Lung (tissue), 12 donors: Measurements from ENCODE around the gene PROM1. TPM values are rescaled to one million over a fixed set of nuclear protein-coding genes. Genes with fewer than 3 reads are reported as not detected.
A peak's percentile ranks its signal among the peaks of the same experiment; 100 is the strongest.

ENCODE experiments used
- ATAC-seq: fragments of 200-7000 bp; cut with Tn5 transposase; one replicate; pipeline ENCODE4 v1.9.1; 2020; ENCODE audit warnings: moderate number of reproducible peaks; ENCODE audit not compliant: insufficient read depth, low FRiP score
- DNase-seq, 3 donors: peaks; one replicate each; pipeline ENCODE4 v3.0.0-alpha.2; 2013 to 2017
- H3K27ac ChIP-seq, 2 donors: one replicate each; pipeline ENCODE4 v1.5.1; 2013; ENCODE audit warnings: mild to moderate bottlenecking in 2 of 2, moderate library complexity in 2 of 2, control low read depth in 1 of 2, inconsistent platforms in 1 of 2, low read depth in 1 of 2, low read length in 1 of 2
- H3K27me3 ChIP-seq, 3 donors: one replicate each; pipeline ENCODE4 v1.5.1; 2013; ENCODE audit warnings: low read length in 2 of 3; ENCODE audit not compliant: control insufficient read depth in 3 of 3, insufficient read depth in 3 of 3
- H3K36me3 ChIP-seq, 4 donors: one replicate each; pipeline ENCODE4 v1.5.1; 2013; ENCODE audit warnings: low read length in 4 of 4, mild to moderate bottlenecking in 1 of 4, moderate library complexity in 1 of 4; ENCODE audit not compliant: control insufficient read depth in 4 of 4, insufficient read depth in 4 of 4
- H3K4me1 ChIP-seq, 5 donors: one replicate each; pipeline ENCODE4 v1.5.1; 2013; ENCODE audit warnings: low read length in 5 of 5, mild to moderate bottlenecking in 2 of 5, moderate library complexity in 1 of 5; ENCODE audit not compliant: control insufficient read depth in 5 of 5, insufficient read depth in 5 of 5
- H3K4me3 ChIP-seq: one replicate; pipeline ENCODE4 v1.5.1; 2013; ENCODE audit warnings: mild to moderate bottlenecking, control low read depth, moderate library complexity
- H3K9ac ChIP-seq, 2 donors: one replicate each; pipeline ENCODE4 v1.5.1; 2013; ENCODE audit warnings: low read length in 2 of 2, control low read depth in 1 of 2; ENCODE audit not compliant: insufficient read depth in 1 of 2
- H3K9me3 ChIP-seq, 4 donors: one replicate each; pipeline ENCODE4 v1.5.1; 2013; ENCODE audit warnings: low read length in 3 of 4, mild to moderate bottlenecking in 1 of 4, moderate library complexity in 1 of 4; ENCODE audit not compliant: control insufficient read depth in 4 of 4, insufficient read depth in 3 of 4
- CTCF ChIP-seq: IDR thresholded peaks from 2 replicates; pipeline ENCODE4 v1.5.1; 2012; ENCODE audit warnings: mild to moderate bottlenecking; ENCODE audit errors: control extremely low read depth, extremely low read depth
- WGBS, 2 donors: extraction: QIAGEN DNeasy Blood & Tissue Kit; methylation state at CpG; one replicate each; pipeline ENCODE4 v1.1.7; 2013; 5-methylcytosine and 5-hydroxymethylcytosine counted together
- polyA plus RNA-seq, 2 donors: library from polyadenylated mRNA; stranded (reverse); fragments of 200-250 nt; gene quantifications; one replicate each; pipeline ENCODE4 v1.2.1, GENCODE V29; 2013
- total RNA-seq, 2 donors: library from RNA; depleted of rRNA in 1 of 2; stranded (reverse); fragments of >200 nt in 1 of 2; gene quantifications; one replicate each; pipeline ENCODE4 v1.2.1, GENCODE V29; 2014 to 2021
- donor health status: control.
- donor health status: control.
- donor health status: Bipolar disorder and iron deficiency.
- donor health status: healthy.
- donor health status: DM: yes; HTN: yes; CAD: no.

PROM1 gene
- total and polyA plus RNA-seq, 4 donors = 6.7 to 49.5 (median 27.6) TPM

- Histone ChIP-seq H3K27me3 (no peaks in the 10 kb centered on the region), H3K36me3 (no peaks in the 10 kb centered on the region), H3K27ac (no peak overlapping the region), H3K4me1 (no peaks in the 10 kb centered on the region), H3K9ac (no peak overlapping the region), H3K4me3 (no peak overlapping the region), H3K9me3 (no peaks in the 10 kb centered on the region)
- TF ChIP-seq CTCF = no peak
- DNase-seq = peak in 2 of 3 donors; percentile 13 to 15
- 48 to 79% methylated on average over 1 of the region's 1 CpG for WGBS, 2 donors
- ATAC-seq = no peak
Observed at GRCh38 chr4:16129336-16129735, 45.5 kb upstream of the PROM1 start.

- H3K27me3 ChIP-seq = no peaks in the 10 kb centered on the region
- no peaks in the 10 kb centered on the region for H3K4me1 ChIP-seq
- H3K27ac ChIP-seq = no peak overlapping the region
- no peak overlapping the region for H3K9ac ChIP-seq
- no peak overlapping the region for H3K4me3 ChIP-seq
- no peaks in the 10 kb centered on the region for H3K36me3 ChIP-seq
- no peak for TF ChIP-seq CTCF
- no peaks in the 10 kb centered on the region for H3K9me3 ChIP-seq
- no peak for DNase-seq
- no peak for ATAC-seq
- 92 to 94% methylated on average over 1 of the region's 1 CpG for WGBS, 2 donors
Observed at GRCh38 chr4:16126714-16127113, 42.9 kb upstream of the PROM1 start.

- Histone ChIP-seq H3K9me3 (no peaks in the 10 kb centered on the region), H3K4me3 (no peak overlapping the region), H3K36me3 (no peaks in the 10 kb centered on the region), H3K27ac (no peak overlapping the region), H3K27me3 (no peaks in the 10 kb centered on the region), H3K4me1 (no peaks in the 10 kb centered on the region), H3K9ac (no peak overlapping the region)
- 78 to 79% methylated on average over 8 of the region's 8 CpGs for WGBS, 2 donors
- TF ChIP-seq CTCF = no peak
- DNase-seq = no peak
- ATAC-seq = no peak
Observed at GRCh38 chr4:16125571-16126445, 42.0 kb upstream of the PROM1 start.
